Measurements from ENCODE around the gene EIF2AK3.

- TF ChIP-seq KLF16 (tag by site-specific recombination; IDR thresholded peaks at IDR 0.05) (no peak), PRDM4 (tag by site-specific recombination; IDR thresholded peaks at IDR 0.05) (no peak), CTCF (tag by site-specific recombination; IDR thresholded peaks at IDR 0.05) (no peak), ZNF530 (tag by site-specific recombination; IDR thresholded peaks at IDR 0.05; ENCODE audit: low read depth) (no peak), ZNF433 (tag by site-specific recombination; IDR thresholded peaks at IDR 0.05; ENCODE audit: low read depth) (no peak), ZSCAN5A (tag by site-specific recombination; IDR thresholded peaks at IDR 0.05) (no peak), ZBTB10 (tag by site-specific recombination; IDR thresholded peaks at IDR 0.05) (no peak), ATF2 (tag by site-specific recombination; IDR thresholded peaks at IDR 0.05; ENCODE audit: low read depth) (no peak), KLF10 (tag by site-specific recombination; IDR thresholded peaks at IDR 0.05) (no peak), ZNF423 (tag by site-specific recombination; IDR thresholded peaks at IDR 0.05) (no peak), FEZF1 (tag by site-specific recombination; IDR thresholded peaks at IDR 0.05) (no peak), ZNF121 (tag by site-specific recombination; IDR thresholded peaks at IDR 0.05) (no peak)
These were observed 27.7 kb downstream of the EIF2AK3 start for GRCh38 chr2:88599527-88599926.
